ENCODE results near the gene ZCRB1. TPM values are rescaled to one million over a fixed set of nuclear protein-coding genes. Genes with fewer than 3 reads are reported as not detected.

The ZCRB1 gene
- polyA plus RNA-seq, 1 donor: 63.0 TPM

DNA sequence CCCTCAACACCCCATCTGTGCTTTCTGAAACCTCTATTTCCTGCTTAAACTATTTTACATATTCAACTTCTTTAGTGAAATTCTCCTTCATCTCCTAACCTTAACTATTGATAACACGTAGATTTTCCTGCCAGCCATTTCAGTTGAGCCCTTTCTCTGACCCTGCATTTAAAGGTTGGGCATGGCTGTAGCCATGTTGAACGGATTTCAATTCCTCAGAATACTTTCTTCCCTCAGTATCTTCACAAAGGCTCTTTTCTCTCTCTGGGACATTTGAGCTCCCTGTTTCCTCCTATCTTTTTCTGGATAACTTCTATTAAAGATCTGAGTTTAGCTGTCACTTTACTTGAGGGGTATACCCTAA lies 1.3 kb upstream of the ZCRB1 start:
- DNase-seq: no peak

DNA sequence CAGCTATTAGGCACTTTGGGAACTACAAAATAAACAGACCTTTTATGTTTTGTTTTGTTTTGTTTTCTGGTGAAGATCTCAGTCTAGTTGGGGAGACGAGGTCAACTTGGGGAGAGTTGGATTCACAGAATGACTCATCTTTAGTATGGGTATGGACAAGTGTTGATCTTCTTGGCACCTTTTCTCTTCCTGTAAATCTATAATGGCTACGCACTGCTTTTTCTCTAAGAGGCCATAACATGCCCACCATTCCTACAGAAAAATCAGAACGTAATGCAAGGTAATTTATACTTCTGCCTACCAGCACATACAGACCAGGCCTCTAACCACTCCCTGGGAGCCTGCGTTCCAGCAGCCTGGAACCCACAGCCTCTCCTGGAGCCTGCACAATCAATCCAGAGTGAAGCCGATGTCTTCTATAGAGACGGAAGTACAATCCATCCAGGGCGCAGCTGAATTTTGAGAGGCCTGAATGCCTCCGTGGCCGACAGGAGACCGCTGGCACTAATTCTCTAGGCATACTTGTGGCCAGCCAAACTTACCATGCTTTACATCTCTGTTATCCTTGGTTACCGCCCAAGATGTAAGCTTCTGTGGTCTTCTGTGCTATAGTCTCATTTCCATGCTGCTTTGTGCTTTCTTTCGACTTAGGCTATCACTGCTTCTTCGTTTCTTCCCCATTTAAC lies 790 bp upstream of the ZCRB1 start:
- DNase-seq: peak; percentile 27

DNA sequence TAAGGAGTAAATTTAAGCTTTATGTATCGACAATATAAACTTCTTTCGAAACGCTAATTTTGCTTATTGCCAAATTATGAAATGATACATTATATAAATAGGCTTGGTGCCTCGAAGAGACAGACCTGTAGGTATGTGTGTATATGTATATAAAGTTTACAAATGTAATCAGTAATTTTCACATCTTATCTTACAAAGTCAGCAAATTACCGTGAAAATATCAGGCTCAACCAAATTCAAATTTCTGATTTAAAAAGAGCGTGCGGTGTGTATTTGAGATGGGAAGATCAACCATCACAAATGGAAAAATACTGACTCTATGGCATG lies 605 bp downstream of the ZCRB1 start:
- DNase-seq: no peak

DNA sequence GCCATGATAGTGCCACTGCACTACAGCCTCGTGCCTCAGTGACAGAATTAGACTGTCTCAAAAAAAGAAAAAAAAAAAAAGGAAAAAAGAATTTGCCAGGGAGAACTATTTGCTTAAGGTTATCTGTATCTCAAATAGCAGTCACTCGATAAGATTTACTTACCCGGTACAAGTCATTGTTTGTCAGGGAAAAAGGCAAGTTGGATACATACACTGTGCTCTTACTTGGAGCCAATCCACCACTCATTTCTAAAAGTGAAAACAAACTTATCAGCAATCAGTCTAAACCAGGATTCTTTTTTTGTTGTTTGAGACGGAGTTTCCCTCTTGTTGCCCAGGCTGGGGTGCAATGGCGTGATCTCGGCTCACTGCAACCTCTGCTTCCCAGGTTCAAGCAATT lies 2.0 kb downstream of the ZCRB1 start:
- no peak for DNase-seq

DNA sequence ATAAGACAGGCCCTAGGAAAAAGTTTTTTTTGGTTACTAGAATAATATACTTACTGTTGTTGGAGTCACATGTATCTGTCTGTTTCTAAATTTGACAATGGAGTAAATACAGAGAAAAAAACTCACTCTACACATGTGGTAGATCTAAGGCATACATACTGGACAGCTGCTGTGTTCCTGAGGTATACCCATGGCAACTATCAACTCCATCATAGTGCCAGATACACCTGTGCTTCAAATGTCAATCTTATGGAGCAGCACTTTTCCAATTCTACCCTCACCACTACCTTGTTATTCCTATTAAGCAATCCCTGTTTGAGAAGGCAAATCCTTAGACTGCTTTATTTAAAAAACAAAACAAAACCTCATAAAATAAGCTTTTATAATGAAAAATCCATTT lies 3.3 kb downstream of the ZCRB1 start:
- no peak for DNase-seq

DNA sequence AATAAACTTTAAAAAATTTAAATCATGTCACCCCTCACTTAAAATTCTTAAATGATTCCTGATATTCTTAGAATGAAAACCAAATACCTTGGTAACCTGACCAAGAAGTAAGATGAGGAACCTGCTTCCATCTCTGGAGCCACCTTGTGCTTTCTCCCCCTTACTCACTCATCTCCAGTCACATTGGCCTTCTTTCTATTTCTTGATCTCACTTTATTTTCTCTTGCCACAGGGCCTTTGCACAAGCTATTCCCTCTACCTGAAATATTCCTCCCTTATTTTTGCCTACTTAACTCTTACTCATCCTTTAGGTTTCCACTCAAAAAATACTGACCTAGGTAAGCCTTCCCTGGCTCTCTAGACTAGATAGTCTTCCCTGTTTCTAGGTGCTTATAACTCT lies 5.1 kb downstream of the ZCRB1 start:
- DNase-seq: no peak

DNA sequence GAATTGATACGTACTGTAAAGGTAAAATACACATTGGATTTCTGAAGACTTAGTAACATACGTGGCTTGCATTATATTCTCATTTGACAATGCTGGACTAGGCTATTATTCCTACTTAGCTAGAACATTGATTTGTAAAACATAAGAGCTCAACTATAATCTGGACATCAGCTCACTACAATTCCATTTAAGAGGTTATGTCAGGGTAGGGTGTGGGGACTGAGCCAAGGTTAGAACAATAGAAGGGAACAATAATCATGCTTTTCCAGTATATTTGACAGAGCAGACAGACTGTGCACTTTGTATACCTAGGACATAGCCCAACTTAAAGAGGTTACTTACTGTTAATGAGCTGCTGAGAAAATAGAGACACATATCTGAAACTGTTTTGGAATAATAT lies 10.8 kb downstream of the ZCRB1 start:
- no peak for DNase-seq

DNA sequence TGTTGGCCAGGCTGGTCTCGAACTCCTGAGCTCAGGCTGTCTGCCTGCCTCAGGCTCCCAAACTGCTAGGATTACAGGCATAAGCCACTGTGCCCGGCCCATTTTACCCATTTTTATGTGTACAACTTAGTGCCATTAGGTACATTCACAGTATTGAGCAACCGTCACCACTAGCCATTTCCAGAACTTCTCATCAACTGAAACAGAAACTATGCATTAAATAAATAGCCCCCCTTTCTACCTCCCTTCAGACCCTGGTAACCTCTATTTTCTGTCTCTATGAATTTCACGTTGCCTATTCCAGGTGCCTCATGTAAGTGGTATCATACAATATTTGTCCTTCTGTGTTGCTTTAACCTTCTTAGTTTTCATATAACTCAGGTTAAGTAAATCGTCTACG lies 15.9 kb downstream of the ZCRB1 start:
- DNase-seq: no peak

DNA sequence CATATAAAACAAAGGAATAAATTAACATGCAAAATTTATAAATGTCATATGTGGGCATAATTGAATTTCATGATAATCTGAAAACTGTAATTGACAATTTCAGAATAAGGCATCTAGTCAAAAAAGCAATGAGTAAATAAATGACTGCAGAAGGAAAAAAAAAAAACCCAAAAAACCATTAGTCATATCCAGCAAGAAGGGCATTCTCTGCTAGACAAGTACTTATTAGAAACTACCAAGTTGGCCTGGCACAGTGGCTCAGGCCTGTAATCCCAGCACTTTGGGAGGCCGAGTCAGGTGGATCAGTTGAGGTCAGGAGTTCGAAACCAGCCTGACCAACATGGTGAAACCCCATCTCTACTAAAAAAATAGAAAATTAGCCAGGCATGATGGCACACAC lies 17.5 kb downstream of the ZCRB1 start:
- no peak for DNase-seq

DNA sequence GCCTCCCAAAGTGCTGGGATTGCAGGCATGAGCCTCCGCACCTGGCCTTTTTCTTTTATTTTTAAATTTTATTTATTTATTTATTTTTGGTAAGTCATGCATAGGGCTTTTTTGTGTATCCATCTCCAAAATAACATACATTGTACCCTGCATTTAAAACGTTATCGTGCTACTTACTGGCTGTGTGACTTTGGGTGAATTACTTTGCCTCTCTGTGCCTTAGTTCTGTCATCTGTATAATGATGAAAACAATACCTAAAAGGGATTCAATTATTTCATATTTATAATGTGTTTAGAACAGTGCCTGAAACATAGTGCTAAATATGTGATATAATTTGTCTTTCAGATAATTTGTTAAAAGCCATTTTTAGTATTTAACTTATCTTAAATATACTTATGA lies 19.6 kb downstream of the ZCRB1 start:
- no peak for DNase-seq

DNA sequence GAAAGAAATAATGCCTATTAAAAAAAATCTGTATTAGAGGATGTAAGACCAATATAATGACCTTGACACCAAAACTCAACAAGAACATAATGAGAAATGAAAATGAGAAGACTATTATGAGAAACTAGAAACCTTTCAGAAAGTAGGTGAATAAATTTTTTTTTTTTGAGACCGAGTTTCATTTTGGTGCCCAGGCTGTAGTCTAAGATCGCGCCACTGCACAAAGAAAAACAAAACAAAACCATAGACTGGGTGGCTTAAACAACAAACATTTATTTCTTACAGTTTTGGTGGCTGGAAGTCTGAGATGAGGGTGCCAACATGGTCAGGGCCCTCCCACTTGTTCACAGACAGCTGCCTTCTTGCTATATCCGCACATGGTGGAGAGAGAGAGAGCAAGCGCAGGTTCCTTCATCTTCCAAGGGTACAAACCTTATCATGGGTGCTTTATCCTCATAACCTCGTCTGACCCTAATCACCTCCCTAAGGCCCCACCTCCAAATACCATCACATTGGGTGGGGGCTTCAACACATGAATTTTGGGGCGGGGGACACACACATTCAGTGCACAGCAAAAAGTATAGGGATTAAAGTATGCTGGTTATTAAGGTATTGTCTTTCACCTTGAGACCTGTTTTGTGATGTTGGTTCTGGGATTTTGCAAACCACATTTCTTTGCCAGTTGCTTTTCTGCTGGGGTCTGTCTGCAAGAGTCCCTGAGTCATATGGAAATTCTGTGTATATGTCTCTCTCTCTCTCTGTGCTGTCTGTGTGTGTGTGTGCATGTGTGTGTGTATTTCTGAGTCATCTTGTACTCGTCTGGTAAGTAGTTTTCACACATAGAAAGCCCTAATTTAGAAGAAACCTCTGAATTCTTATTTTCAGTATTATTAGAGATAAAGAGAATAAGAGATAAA lies 26.2 kb downstream of the ZCRB1 start:
- no peak for DNase-seq

DNA sequence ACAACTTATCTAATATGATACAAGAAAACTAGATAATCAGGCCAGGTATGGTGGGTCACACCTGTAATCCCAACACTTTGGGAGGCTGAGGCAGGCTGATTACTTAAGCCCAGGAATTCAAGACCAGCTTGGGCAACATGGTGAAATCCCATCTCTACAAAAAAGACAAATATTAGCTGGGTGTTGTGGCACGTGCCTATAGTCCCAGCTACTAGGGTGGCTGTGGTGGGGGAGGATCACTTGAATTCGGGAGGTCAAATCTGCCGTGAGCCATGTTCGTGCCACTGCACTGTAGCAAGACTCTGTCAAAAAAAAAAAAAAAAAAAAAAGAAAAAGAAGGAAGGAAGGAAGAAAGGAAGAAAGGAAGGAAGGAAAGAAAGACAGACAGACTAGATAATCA lies 27.0 kb downstream of the ZCRB1 start:
- no peak for DNase-seq

DNA sequence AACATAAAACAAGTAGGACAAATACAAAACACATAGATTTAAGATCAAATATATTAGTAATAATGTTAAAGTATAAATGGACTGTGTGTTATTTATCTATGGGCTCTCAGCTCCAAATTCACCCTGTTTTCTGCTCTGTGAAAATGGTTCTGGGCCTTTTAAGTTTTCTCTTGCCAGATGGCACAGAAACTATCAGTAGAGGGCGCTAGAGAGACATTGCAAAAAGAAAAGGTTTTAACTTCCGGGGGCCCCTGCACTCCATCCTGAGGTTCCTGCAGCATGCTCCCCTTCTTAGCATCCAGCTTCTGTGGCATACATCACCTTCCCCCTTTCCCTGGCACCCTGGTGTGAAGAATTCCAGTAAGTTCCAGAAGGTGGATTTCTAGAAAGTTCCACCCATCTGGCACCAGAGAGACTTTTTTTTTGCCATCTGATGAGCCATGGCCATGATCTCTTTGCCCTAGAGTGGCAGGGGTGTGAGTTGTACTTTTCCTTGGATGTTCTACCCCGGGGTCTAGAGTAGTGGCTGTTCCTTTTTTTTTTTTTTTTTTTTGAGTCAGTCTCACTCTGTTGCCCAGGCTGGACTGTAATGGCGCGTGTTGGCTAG lies 29.3 kb downstream of the ZCRB1 start:
- DNase-seq: no peak

DNA sequence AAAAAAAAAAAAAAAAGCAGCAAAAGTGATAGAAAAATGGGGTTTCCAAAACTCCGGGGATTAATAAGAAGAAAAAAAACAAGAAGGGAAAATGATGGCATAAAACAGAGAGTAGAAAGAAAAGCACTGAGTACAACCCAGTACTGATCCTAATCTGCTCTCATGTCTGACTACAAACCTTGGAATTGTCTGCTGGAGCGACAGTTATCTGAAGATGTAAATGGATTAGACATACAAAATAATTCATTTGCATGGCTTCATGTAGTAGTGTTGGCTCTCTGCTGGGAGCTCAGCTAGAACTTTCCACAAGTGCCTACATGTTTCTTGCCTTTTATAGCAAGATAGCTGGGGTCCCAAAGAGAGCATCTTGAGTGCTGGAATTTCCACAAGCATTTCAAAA lies 34.2 kb downstream of the ZCRB1 start:
- no peak for DNase-seq

DNA sequence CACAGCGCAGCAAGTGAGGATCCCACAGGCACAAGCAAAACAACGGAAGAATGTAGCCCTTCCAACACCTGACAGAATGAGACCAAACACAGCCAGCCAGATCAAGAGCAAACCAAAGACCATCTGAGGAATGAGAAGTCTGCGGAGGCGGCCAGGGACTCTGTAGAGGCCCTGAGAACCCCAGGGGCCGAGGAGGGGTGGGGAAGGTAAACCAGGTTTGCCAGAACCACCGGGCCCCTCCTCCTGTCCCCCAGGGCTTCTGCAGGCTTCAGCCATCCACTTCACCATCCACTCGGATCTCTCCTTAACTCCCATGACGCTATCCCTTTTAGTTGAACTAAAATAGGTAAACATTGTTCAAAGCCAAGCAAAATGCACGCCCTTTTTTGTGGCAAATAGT lies 37.4 kb downstream of the ZCRB1 start:
- no peak for DNase-seq

DNA sequence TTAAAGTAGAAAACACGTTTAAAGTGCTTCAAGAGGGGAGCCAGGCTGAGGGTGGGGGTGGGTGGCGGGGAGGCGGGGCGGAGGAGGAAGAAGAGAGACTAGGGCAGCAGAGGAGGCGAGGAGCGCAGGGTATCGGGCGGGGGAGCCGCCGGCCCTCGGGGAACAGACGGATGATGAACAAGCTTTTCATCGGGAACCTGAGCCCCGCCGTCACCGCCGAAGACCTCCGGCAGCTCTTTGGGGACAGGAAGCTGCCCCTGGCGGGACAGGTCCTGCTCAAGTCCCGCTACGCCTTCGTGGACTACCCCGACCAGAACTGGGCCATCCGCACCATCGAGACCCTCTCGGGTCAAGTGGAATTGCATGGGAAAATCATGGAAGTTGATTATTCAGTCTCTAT lies 39.2 kb downstream of the ZCRB1 start:
- DNase-seq: no peak

DNA sequence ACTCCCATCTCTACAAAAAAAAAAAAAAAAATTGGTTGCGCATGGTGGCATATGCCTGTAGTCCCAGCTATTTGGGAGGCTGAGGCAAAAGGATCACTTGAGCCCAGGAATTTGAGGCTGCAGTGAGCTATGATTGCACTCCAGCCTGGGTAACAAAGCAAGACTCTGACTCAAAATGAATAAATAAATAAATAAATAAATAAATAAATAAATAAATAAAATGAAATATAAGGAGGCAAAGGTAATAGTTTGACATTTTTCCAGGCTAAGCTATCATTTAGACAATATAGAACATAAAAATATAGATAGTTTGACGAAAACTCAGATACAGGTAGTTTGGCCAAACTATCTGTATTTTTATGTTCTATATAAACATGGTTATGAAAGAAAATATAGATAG lies 40.5 kb downstream of the ZCRB1 start:
- no peak for DNase-seq

DNA sequence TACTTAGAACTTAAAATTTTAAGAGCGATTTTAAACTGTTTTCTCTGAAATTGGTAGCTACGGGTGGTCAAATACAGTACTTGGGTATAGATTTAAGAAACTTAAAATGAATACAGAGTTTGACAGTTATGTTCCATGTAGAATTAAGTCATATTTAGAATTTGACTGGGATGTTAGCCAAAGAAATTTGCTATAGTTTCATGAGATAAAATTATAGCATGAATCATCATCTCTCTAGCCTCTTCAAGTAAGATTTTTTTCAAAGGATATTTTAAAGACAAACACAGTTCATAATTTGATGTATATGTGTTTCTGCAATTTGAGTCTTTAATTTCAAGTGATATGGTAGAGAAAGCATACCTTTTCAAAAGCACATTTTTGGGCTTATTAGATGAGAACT lies 41.0 kb downstream of the ZCRB1 start:
- no peak for DNase-seq

DNA sequence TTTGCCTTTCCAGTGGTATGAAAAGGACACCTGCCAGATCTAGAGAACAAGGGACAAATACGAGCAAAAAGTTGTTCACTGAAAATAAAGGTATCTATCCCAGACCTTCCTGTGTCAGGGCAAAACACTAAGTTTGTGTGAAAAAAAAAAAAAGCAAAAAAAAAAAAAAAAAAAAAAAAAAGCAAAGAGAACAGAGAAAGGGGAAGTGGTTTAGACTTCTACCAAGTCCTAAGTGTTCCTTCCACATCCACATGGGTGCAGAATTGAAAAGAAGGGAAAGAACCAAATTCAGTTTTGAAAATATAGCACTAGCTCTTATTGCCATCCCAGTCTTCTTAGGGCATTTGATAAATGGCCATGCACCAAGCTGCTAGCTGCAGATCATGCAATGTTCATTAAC lies 41.7 kb downstream of the ZCRB1 start:
- DNase-seq: no peak

DNA sequence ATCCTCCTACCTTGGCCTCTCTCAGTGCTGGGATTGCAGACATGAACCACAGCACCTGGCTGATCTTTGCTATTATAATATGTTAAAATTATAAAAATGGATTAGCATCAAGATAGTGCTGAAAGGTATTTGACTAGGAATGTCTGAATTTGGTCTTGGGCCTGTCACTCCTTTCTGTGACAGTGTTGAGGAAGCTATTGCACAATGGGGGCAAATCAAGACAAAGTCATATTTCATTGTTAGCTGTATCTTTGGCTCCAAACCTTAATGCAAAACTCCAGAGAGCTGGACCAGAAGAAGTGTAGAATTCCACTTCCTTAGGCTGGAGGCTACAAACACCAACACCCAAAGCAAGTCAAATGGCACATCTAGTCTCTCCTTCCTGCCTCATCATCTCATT lies 42.2 kb downstream of the ZCRB1 start:
- no peak for DNase-seq

DNA sequence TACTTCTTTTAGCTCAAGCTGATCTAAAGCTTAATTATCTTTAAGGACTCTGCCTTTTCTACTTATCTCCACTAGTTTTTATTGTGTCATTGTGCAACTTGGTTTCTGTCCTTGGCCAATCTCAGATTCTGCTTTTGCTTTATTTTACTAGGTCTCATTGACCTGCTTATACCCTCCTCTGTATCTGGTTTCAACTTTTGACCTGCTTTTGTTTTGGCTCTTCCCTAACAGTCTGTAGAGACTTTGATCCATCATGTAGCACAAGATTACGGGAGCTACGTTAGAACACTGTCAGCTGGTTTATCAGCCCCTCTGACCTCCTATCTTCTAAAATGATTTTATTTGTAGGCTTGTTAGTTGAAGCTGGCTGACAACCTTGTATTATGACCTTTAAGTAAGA lies 43.6 kb downstream of the ZCRB1 start:
- no peak for DNase-seq

DNA sequence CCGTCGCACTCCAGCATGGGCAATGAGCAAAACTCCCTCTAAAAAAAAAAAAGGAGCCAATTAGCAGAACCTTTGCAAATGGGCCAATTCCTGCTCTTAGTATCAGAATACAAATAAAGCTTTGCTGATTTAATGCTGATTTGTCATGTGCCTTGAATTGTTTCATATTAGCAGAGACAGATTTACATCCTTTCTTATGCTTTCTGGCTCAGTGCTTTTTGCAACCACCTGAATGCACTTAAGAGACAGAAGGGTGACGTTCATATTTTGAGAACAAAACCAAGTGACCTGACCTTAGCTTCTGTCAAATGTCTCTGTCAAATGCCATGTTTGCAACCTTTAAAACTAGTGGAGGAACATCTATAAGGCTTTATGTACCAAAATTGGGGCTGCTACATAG lies 44.0 kb downstream of the ZCRB1 start:
- DNase-seq: no peak

DNA sequence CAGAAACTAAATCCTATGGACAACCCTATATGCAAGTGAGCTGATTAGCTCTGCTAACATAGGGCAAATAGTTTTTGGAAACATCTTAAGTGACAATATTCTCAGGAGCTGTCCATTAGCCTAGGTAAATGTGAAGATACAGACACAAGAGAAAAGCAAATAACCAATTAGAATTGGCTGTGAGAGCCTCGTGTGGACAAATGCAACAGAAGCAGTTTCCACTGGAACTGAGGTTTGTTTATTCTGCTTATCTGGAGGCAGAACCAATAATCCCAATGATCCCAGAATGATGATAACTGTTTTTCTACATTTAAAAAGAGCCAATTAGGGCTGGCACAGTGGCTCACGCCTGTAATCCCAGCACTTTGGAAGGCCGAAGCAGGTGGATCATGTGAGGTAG lies 44.6 kb downstream of the ZCRB1 start:
- DNase-seq: no peak

DNA sequence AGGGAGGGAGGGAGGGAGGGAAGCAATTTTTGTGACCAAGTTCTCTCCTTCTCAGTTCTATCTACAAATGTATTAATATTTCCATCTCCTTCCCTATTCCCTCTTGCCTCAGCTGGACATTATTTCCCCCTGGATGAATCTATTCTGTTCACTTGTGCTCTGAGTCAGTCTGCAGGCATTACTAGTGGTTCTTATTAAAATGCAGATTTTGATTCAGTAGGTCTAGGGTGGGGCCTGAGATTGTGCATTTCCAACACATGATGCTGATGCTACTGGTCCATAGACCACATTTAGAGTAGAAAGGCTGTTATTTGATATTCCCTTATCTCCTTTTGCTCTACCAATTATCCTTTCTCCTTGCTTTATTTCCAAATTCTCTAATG lies 47.8 kb downstream of the ZCRB1 start:
- no peak for DNase-seq

Data from hindlimb muscle (tissue), 1 donor.